Epithelial cell of esophagus (primary cell): ENCODE results near the gene HIPK3.

Source experiments
- DNase-seq: peaks from one replicate; pipeline ENCODE4 v3.0.0; 2010; ENCODE audit warnings: low read depth
- H3K4me3 ChIP-seq: 2 replicates; pipeline ENCODE4 v1.5.1; 2011; ENCODE audit warnings: mild to moderate bottlenecking, low read length, control low read depth
- TF ChIP-seq, protein P1 (sequence below): IDR thresholded peaks from 2 replicates; pipeline ENCODE4 v1.5.1; 2011; ENCODE audit warnings: low read depth, mild to moderate bottlenecking, low read length, control low read depth, inconsistent platforms; ENCODE audit not compliant: insufficient read depth; ENCODE audit errors: missing control alignments

The HIPK3 gene

DNA sequence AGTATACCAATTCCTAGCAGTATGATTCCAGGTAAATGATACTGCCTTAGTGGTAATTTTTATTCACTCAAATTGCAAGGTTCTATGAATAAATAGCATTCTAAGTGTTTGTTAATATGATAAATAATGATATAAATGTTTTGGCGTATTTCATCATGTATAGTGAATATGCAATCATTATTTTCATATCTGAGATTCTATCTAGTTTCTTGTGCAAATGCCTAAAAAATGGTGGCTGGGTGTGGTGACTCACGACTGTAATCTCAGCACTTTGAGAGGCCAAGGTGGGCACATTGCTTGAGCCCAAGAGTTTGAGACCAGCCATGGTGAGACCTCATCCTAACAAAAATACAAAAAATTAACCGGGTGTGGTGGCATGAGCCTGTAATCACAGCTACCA is 13.9 kb downstream of the HIPK3 start:
- TF ChIP-seq, protein P1, sequence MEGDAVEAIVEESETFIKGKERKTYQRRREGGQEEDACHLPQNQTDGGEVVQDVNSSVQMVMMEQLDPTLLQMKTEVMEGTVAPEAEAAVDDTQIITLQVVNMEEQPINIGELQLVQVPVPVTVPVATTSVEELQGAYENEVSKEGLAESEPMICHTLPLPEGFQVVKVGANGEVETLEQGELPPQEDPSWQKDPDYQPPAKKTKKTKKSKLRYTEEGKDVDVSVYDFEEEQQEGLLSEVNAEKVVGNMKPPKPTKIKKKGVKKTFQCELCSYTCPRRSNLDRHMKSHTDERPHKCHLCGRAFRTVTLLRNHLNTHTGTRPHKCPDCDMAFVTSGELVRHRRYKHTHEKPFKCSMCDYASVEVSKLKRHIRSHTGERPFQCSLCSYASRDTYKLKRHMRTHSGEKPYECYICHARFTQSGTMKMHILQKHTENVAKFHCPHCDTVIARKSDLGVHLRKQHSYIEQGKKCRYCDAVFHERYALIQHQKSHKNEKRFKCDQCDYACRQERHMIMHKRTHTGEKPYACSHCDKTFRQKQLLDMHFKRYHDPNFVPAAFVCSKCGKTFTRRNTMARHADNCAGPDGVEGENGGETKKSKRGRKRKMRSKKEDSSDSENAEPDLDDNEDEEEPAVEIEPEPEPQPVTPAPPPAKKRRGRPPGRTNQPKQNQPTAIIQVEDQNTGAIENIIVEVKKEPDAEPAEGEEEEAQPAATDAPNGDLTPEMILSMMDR = no peak
- no peak for DNase-seq
- H3K4me3 ChIP-seq = no peak overlapping the region

GRCh38 chr11:33272338-33273107 is 15.3 kb downstream of the HIPK3 start:
- H3K4me3 ChIP-seq = no peak overlapping the region
- TF ChIP-seq, protein P1 = no peak
- DNase-seq = no peak

DNA sequence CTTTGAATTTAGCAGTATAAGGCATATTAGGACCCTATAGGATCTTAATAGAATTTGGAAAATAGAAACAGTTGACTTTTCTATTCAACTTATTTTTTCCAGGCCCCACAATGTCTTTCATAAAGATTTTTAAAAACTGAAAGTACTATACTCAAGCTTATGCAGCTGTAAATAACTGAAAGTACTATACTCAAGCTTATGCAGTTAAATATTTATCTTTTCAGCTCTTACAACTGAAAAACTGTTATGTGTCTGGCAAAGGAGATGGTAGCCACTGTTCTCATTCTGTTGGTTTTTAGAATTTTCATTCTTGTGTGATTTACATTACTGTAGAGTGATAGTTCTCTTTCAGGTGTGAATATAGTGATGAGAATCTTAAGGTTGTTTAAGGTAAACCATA is 16.5 kb downstream of the HIPK3 start:
- DNase-seq = no peak
- TF ChIP-seq, protein P1 = no peak
- no peak overlapping the region for H3K4me3 ChIP-seq

GRCh38 chr11:33280411-33280810 is 23.2 kb downstream of the HIPK3 start:
- TF ChIP-seq, protein P1 = no peak
- no peak for DNase-seq

GRCh38 chr11:33281758-33282157 is 24.6 kb downstream of the HIPK3 start:
- DNase-seq = no peak
- TF ChIP-seq, protein P1 = no peak
- H3K4me3 ChIP-seq = no peak overlapping the region

More at GRCh38 chr11:33280411-33280810, 23.2 kb downstream of the HIPK3 start:
- H3K4me3 ChIP-seq = no peak overlapping the region

- TF ChIP-seq, protein P1 = no peak
- no peak overlapping the region for H3K4me3 ChIP-seq
- DNase-seq = no peak
Observed at GRCh38 chr11:33284818-33285217, 27.6 kb downstream of the HIPK3 start.

DNA sequence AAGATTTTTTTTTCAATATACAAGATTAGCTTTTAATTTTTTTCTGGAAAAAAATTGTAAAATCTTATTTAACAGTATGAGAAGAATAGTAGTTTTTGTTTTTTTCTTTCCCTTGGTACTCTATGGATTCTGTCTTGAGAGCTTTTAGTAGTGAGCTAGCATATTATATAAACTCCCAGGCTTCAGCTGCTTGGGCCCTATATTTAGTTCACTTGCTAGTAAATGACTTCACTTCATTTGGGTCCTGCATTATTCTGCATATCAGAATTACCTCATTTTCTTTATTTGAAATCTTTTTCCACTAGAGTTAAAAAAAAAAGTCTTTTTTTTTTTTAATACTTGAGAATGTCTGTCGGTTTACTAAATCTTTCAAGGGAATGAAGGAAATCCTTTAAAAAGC is 33.1 kb downstream of the HIPK3 start:
- no peak overlapping the region for H3K4me3 ChIP-seq
- TF ChIP-seq, protein P1 = no peak
- no peak for DNase-seq
